ENCODE measurements around the gene TRPM2.
"Not testable (repeated sequence)": the region's sequence is repeated elsewhere in the genome, so short reads cannot be mapped to it uniquely, and the experiment has no call there.

The TRPM2 gene

GRCh38 chr21:44399151-44399954 is 45.9 kb downstream of the TRPM2 start:
- no peak for DNase-seq

DNA sequence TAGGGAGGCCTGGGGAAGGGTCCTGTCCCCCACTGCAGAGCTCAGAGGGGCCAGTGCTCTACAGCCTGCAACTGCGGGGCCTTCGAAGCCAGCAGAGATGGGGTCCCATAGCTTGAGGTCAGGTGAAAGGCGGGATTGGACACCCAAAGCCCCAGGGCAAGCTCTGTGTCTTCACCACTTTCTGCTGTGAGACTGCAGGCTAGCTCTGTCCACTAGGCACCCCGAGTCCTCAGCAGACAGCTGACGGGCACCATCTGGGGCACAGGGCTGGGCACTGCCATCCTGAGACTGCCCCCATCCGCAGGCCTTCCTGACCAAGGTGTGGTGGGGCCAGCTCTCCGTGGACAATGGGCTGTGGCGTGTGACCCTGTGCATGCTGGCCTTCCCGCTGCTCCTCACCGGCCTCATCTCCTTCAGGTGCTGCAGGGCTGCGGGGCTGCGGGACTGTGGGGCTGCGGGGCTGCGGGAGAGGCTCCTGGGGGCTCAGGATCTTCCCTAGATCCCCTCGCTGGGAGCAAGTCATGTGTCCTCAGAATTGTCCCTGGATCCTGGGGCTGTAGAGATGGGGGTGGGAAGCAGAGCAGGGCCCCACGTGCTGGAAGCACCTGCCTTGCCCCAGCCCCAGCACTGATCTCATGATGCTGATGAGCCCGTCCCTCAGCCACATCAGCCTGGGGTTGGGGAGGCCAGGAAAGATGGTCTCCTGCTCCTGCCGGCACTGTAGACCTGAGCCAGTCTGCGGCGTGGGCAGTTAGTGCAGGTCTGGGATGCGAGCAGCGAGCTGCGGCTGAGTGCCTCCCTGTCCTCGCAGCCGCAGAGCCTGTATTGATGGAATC is 46.8 kb downstream of the TRPM2 start:
- DNase-seq = no peak

DNA sequence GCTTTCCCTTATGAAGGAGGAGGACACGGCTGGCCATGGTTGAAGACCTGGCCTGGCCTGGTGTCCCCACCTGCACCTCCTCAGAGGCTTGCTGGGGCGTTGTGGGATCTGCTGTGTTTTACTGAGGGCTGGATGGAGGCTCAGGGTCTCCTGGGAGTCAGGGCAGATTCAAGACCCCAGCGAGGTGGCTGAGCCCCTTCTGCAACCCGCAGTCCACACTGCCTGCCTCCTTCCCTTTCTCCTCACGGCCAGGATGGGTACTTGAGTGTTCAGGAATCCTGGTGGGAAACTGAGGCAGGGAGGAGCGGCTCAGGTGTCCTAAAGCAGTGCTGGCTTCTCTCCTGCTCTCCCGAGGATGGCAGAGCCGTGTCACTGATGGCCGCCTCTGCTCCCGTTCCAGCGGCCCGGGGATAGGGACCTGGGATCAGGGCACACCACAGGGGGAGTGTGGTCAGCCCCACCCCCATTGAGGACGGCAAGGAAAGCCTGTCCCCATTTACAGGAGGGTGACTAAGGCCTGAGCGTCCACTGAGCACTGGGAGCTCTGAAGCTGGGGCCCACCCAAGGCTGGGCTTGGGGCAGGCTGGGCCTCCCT is 47.5 kb downstream of the TRPM2 start:
- no peak for DNase-seq

DNA sequence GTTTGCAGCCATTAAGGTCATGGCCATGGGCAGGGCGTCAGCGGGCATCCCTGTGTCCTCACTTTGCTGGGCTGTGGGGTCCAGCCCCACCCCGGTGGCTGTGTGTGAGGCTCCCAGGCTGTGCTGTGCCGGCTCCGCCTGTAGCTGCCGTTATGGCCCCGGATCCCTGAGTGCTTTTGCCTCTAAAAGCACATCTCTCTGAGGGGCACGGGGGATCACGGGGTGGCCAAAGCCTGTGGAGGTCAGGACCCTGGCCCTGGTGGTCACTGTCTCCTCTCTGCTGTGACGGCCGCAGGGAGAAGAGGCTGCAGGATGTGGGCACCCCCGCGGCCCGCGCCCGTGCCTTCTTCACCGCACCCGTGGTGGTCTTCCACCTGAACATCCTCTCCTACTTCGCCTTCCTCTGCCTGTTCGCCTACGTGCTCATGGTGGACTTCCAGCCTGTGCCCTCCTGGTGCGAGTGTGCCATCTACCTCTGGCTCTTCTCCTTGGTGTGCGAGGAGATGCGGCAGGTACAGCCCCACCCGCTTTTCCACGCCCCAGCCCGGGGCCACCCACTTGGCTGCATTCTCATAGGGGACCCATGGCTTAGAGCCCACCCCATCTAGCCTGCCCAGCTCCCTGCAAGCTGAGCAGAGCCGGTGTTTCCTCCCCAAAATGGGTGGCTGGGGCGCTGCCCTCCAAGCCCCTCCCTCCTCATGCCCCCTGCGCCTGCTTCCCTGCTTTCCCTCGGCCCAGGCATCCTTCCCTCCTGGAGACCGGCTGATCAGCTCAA is 48.2 kb downstream of the TRPM2 start:
- no peak for DNase-seq

DNA sequence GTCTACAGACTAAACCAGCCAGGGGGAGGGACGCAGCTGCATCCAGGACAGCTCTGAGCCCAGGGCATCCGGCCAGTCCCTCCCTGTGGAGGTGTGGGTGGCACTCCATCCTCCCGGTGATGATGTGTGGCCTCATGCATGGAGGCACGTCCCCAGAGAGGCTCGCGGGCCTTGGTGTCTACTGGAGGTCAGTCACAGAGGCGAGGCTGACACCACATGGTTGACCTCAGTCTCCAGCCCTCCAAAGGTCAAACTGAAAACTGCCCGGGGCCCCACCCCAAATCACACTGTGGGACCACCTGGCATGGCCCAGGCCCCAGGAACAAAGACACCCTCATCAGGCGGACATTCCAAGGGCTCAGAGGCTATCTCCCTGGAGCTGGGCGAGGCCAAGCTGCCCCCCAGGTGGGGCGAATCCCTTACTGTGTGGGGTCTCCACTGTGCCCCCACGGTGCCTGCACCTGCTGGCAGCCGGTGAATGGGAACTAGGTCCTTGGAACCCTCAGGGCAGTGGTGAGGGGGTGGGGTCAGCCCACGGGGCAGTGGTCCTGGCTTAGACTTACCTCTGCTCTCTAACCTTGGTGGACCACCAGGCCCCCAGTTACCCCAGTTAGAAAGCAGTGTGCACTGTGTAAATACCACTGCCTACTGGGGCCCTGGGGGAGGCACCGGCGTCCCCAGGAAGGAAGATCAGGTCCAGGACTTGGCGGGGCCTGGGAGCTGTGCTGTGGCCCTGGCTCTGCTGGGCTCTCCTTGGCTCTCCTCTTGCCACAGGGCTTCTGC is 49.1 kb downstream of the TRPM2 start:
- DNase-seq = no peak

DNA sequence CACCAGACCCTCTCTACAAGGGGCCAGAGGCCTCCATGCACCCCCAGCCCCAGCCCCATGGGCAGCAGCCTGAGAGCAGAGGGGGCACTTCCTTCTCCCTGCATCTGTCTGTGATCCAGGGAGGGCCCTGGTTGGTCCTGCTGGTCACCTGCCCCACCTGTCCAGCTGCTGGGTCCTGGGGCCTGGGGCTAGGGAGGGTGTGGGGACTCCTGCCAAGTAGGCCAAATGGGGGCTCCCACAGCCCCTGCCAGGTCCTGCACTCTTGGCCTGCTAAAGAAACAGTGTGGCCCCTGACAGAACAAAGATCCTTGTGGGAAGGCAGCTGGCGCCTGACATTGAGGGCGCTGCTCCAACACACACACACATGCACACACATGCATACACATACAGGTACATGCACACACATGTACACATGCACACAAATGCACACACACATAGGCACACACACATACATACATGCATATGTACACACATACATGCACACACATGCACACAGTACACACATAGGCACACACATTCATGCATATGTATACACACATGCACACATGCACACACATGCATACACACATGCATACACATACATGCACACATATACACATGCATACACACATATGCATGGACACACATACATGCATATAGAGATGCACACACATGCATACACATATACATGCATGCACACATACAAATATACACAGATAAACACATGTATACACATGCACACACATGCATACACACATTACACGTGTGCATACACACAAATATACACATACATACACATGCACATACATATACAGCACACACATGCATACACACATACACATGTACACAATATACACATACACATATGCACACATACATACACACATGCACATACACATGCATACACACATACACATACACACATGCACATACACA is 49.9 kb downstream of the TRPM2 start:
- DNase-seq = no peak

DNA sequence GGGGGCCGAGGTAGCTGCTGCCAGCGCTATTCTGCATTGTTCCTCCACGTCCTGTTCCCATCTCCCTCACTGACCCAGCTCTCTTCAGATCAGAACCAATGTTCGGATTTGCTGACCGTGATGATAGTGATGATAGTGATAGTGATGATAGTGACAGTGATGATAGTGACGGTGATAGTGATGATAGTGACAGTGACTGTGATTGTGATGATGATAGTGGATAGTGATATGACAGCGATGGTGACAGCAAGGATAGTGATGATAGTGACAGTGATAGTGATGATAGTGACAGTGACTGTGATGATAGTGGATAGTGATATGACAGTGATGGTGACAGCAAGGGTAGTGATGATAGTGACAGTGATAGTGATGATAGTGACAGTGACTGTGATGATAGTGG is 51.1 kb downstream of the TRPM2 start:
- DNase-seq = not testable (repeated sequence)

DNA sequence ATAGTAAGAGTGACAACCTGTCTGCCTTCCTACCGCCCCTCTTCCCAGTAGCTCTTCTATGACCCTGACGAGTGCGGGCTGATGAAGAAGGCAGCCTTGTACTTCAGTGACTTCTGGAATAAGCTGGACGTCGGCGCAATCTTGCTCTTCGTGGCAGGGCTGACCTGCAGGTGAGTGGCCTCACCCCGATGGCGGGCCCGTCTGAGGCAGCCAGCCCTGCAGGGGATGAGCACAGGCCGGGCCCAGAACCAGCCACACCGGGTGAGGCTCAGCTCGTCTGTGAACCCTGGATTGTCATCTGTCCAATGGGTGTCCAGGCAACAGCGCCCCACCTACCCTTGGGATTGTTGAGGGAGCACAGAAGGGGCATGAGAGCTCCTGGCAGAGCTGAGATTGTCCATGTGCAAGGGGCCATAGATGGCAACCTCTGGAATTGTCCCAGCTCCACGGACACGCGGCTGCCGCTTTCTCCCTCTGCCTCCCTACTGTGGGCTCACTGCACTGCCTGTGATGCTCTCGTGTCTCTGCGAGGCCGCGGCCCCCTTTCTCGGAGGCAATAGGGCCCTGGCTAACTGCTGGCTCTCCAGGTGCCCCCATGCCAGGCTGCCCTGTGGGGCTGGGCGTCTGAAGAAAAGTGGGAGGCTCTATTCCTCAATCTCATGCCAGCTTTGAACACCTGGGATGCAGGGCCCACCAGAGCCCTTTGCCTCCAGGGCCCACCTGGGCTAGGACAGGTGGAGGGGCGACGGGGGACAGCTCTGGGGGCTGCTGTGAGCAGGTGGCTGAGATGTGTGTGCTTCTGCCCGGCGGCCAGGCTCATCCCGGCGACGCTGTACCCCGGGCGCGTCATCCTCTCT is 51.9 kb downstream of the TRPM2 start:
- DNase-seq = no peak

GRCh38 chr21:44405948-44406872 is 52.8 kb downstream of the TRPM2 start:
- no peak for DNase-seq

- DNase-seq = no peak
These were observed 53.5 kb downstream of the TRPM2 start for GRCh38 chr21:44406953-44407352.

DNA sequence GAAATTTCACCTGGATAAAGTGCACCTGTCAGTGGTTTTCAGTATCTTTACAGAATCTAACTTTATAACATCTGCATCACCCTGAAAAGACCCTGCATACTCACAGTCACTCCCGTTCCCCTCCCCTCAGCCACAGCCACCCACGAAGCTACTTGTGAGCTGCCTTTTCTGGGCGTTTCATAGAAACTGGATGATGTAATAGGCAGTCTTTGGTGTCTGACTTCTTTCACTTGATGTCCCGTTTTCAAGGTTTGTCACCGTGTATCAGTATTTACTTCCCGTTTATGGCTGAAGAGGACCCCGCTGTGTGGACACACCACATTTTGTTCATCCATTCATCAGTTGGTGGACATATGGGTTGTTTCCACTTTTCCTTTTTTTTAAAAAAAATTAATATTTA is 54.1 kb downstream of the TRPM2 start:
- no peak for DNase-seq

- no peak for DNase-seq
These were observed 54.8 kb downstream of the TRPM2 start for GRCh38 chr21:44408226-44408625.

- DNase-seq = no peak
These were observed 60.3 kb downstream of the TRPM2 start for GRCh38 chr21:44413566-44414290.

- DNase-seq = no peak
These were observed 61.1 kb downstream of the TRPM2 start for GRCh38 chr21:44414291-44415072.

DNA sequence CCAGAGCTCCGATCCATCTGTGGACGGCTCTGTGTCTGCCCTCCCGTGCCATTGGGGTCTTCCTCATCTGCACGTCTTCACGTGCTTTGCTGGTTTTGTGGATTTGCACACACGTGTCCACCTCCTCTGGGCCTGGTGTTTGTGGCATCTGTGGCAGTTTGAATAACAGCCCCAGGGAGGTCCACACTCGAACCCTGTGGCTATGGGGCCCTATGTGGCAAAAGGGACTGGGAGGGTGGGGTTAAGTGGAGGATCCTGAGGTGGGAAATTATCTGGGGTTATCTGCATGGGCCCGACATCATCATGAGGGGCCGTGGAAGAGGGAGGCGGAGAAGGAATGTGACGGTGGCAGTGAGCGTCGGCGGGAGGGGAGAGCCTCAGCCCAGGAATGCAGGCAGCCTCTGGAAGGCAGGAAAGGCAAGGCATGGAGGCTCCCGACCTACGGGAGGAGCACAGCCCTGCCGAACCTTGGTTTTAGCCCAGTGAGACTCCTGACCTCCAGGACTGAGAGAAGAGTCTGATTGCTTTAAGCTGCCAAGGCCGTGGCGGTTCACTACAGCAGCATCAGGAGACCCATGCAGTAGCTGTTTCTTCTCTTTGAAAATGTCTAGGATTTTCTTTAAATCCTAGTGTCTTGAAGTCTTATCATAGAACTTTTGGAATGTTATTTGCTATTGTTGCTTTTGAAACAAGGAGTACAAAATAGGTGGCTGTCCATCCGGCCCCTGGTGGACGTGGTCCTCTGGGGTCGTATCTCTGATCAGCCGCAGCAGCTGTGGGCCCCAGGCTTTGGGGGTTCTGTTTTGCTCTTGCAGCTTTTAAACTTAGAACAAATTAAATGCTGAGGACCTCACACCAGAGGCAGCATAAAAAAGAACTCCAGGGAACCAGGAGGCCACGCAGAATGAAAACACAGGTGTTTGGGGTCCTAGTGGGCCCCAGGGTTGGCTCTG is 61.9 kb downstream of the TRPM2 start:
- no peak for DNase-seq

GRCh38 chr21:44416193-44416592 is 62.8 kb downstream of the TRPM2 start:
- DNase-seq = no peak

Data from NCI-H524 (cell line).